Left renal cortex interstitium (tissue), 4 donors: ENCODE data around the gene GLE1. TPM values are rescaled to one million over a fixed set of nuclear protein-coding genes. Genes with fewer than 3 reads are reported as not detected.
"Not testable (repeated sequence)": the region's sequence is repeated elsewhere in the genome, so short reads cannot be mapped to it uniquely, and the experiment has no call there.

Experiments used
- DNase-seq, 4 donors: peaks; one replicate each; pipeline ENCODE4 v3.0.0-alpha.2; 2013; ENCODE audit warnings: low read depth in 4 of 4, low spot score in 2 of 4, missing footprints in 1 of 4
- polyA plus RNA-seq, 4 donors: library from polyadenylated mRNA; unstranded; fragments of 120-200 nt; gene quantifications; one replicate each; pipeline ENCODE4 v1.2.1, GENCODE V29; 2013; ENCODE audit not compliant: insufficient read length in 4 of 4

GLE1 gene
- polyA plus RNA-seq, 4 donors, result 27.9 to 30.9 (median 29.9) TPM

GRCh38 chr9:128495296-128495695 is 9.2 kb upstream of the GLE1 start:
- no peak for DNase-seq

GRCh38 chr9:128495804-128496417 is 8.6 kb upstream of the GLE1 start:
- no peak for DNase-seq

- DNase-seq, result no peak
These were observed 6.5 kb upstream of the GLE1 start for GRCh38 chr9:128497824-128498610.

GRCh38 chr9:128498911-128499310 is 5.6 kb upstream of the GLE1 start:
- DNase-seq, result no peak

- no peak for DNase-seq
These were observed 4.6 kb upstream of the GLE1 start for GRCh38 chr9:128499920-128500319.

GRCh38 chr9:128503415-128503825 is 1.1 kb upstream of the GLE1 start:
- not testable (repeated sequence) for DNase-seq

GRCh38 chr9:128503870-128504269 is 649 bp upstream of the GLE1 start:
- DNase-seq, result peak in 1 of 4 donors; percentile 28

- DNase-seq, result no peak
These were observed 871 bp downstream of the GLE1 start for GRCh38 chr9:128505414-128505765.

- DNase-seq, result not testable (repeated sequence)
These were observed 1.4 kb downstream of the GLE1 start for GRCh38 chr9:128505906-128506305.

- DNase-seq, result no peak
These were observed 8.3 kb downstream of the GLE1 start for GRCh38 chr9:128512820-128513219.

GRCh38 chr9:128521956-128522355 is 17.4 kb downstream of the GLE1 start:
- DNase-seq, result peak in 2 of 4 donors; percentile 21

- DNase-seq, result peak in 3 of 4 donors; percentile 23 to 39 (median 26)
These were observed 18.8 kb downstream of the GLE1 start for GRCh38 chr9:128523199-128523925.

- no peak for DNase-seq
These were observed 22.2 kb downstream of the GLE1 start for GRCh38 chr9:128526720-128527119.

GRCh38 chr9:128528445-128529160 is 24.1 kb downstream of the GLE1 start:
- DNase-seq, result no peak

GRCh38 chr9:128529191-128529590 is 24.7 kb downstream of the GLE1 start:
- no peak for DNase-seq

- DNase-seq, result no peak
These were observed 28.1 kb downstream of the GLE1 start for GRCh38 chr9:128532581-128532980.

GRCh38 chr9:128540634-128541360 is 36.3 kb downstream of the GLE1 start:
- DNase-seq, result no peak

- DNase-seq, result no peak
These were observed 42.0 kb downstream of the GLE1 start for GRCh38 chr9:128546504-128546903.

GRCh38 chr9:128548876-128549275 is 44.4 kb downstream of the GLE1 start:
- DNase-seq, result no peak

- no peak for DNase-seq
These were observed 45.7 kb downstream of the GLE1 start for GRCh38 chr9:128550226-128550625.
